Kidney (tissue), 14 donors: ENCODE measurements around the gene RNF113B. TPM values are rescaled to one million over a fixed set of nuclear protein-coding genes. Genes with fewer than 3 reads are reported as not detected.

Experiments
- DNase-seq, 5 donors: peaks; one replicate each; pipeline ENCODE4 v3.0.0-alpha.2; 2013 to 2020
- FAIRE-seq: peaks from 2 replicates; lab custom pipeline; 2012; peaks lifted over from hg19 to GRCh38; lab: Jason Lieb, UNC
- H3K27ac ChIP-seq, 2 donors: one replicate each; pipeline ENCODE4 v1.7.0; 2013; ENCODE audit warnings: low read depth in 2 of 2, low read length in 2 of 2, inconsistent platforms in 1 of 2
- H3K27me3 ChIP-seq: one replicate; pipeline ENCODE4 v1.7.1; 2013; ENCODE audit warnings: low read length, inconsistent platforms; ENCODE audit not compliant: control insufficient read depth, insufficient read depth
- H3K36me3 ChIP-seq, 3 donors: one replicate each; pipeline versions ENCODE4 v1.7.0 to v1.7.1; 2013; ENCODE audit warnings: low read length in 3 of 3, control low read depth in 1 of 3, inconsistent platforms in 1 of 3; ENCODE audit not compliant: insufficient read depth in 3 of 3, control insufficient read depth in 2 of 3
- H3K4me1 ChIP-seq, 3 donors: one replicate each; pipeline versions ENCODE4 v1.7.0 to v1.7.1; 2013; ENCODE audit warnings: low read length in 3 of 3, inconsistent platforms in 1 of 3, low read depth in 1 of 3; ENCODE audit not compliant: control insufficient read depth in 2 of 3, insufficient read depth in 2 of 3
- H3K4me3 ChIP-seq, 3 donors: one replicate each; pipeline versions ENCODE4 v1.7.0 to v1.8.1; 2013; ENCODE audit warnings: low read length in 3 of 3, control low read depth in 1 of 3, inconsistent platforms in 1 of 3
- H3K9ac ChIP-seq, 3 donors: one replicate each; pipeline versions ENCODE4 v1.7.0 to v1.7.1; 2013; ENCODE audit warnings: low read length in 3 of 3, control low read depth in 1 of 3, inconsistent platforms in 1 of 3
- H3K9me3 ChIP-seq, 3 donors: one replicate each; pipeline versions ENCODE4 v1.7.0 to v1.7.1; 2013; ENCODE audit warnings: low read length in 3 of 3, control low read depth in 1 of 3, inconsistent platforms in 1 of 3; ENCODE audit not compliant: control insufficient read depth in 2 of 3, insufficient read depth in 1 of 3
- CTCF ChIP-seq: IDR thresholded peaks from 3 replicates; pipeline ENCODE4 v1.5.1; 2012; ENCODE audit warnings: mild to moderate bottlenecking, moderate library complexity, borderline replicate concordance; ENCODE audit not compliant: insufficient read depth; ENCODE audit errors: extremely low read depth
- intact Hi-C: fragments of 100-400 bp; cut with DNase I; formaldehyde crosslinking; loops from one replicate; pipeline ENCODE4 v1.11.1; 2022
- polyA plus RNA-seq: library from polyadenylated mRNA; stranded (reverse); fragments of 350-450 nt; fragmentation: Illumina TruSeq; extraction: RNeasy Lipid Tissue Mini Kit (QIAGEN cat#74804); gene quantifications from one replicate; pipeline ENCODE4 v1.2.3, GENCODE V29; 2014; ENCODE audit warnings: low read depth, low replicate concordance; ENCODE audit not compliant: insufficient read depth
- total RNA-seq: library from RNA; stranded (reverse); fragmentation: NEBNext Ultra II Directional; extraction: Animal tissue kit (Norgen Biotek cat#: 25700); gene quantifications from one replicate; pipeline ENCODE4 v1.2.1, GENCODE V29; 2021
- donor health status: control.
- donor health status: control.
- donor health status: control.
- donor health status: control.
- donor health status: control.
- donor health status: DM: yes; HTN: yes; CAD: no.
- donor health status: Normal renal cell carcinoma (clear cell type).

The RNF113B gene
- total and polyA plus RNA-seq, 2 donors from 2014 or later = not detected

GRCh38 chr13:98212763-98213162, 35.7 kb upstream of the RNF113B start:
- FAIRE-seq = no peak
- Histone ChIP-seq H3K27me3 (no peaks in the 10 kb centered on the region), H3K9me3 (no peaks in the 10 kb centered on the region), H3K4me1 (peaks cover 9 to 31% (median 26%) of the 10 kb centered on the region in 3 donors), H3K36me3 (peaks cover 0 to 21% (median 0%) of the 10 kb centered on the region in 3 donors), H3K27ac (no peak overlapping the region), H3K9ac (no peak overlapping the region), H3K4me3 (no peak overlapping the region)
- TF ChIP-seq CTCF = no peak
- no peak for DNase-seq
- intact Hi-C loops = no loop called here

- Histone ChIP-seq H3K4me3 (no peak overlapping the region), H3K9me3 (peaks cover 0 to 9% (median 0%) of the 10 kb centered on the region in 3 donors), H3K27me3 (no peaks in the 10 kb centered on the region), H3K9ac (no peak overlapping the region), H3K27ac (peak overlapping the region in 1 of 2 donors; percentile 3), H3K36me3 (peaks cover 0 to 4% (median 0%) of the 10 kb centered on the region in 3 donors), H3K4me1 (peaks cover 2 to 14% (median 11%) of the 10 kb centered on the region in 3 donors)
- intact Hi-C loops = no loop called here
- no peak for TF ChIP-seq CTCF
- DNase-seq (no peak), FAIRE-seq (no peak)
Measured at GRCh38 chr13:98208606-98209005, 31.5 kb upstream of the RNF113B start.

- Histone ChIP-seq H3K27ac (peak overlapping the region; percentile 43 to 68), H3K9ac (no peak overlapping the region), H3K9me3 (peaks cover 0 to 9% (median 0%) of the 10 kb centered on the region in 3 donors), H3K27me3 (no peaks in the 10 kb centered on the region), H3K36me3 (no peaks in the 10 kb centered on the region), H3K4me3 (no peak overlapping the region), H3K4me1 (peaks cover 2 to 14% (median 7%) of the 10 kb centered on the region in 3 donors)
- intact Hi-C loops = no loop called here
- FAIRE-seq (no peak), DNase-seq (peak in 1 of 5 donors; percentile 78)
- no peak for TF ChIP-seq CTCF
Measured at GRCh38 chr13:98207416-98207815, 30.3 kb upstream of the RNF113B start.

- intact Hi-C loops = no loop called here
- FAIRE-seq (peak; percentile 8), DNase-seq (no peak)
- Histone ChIP-seq H3K9me3 (peaks cover 0 to 9% (median 0%) of the 10 kb centered on the region in 3 donors), H3K4me1 (peaks cover 2 to 14% (median 11%) of the 10 kb centered on the region in 3 donors), H3K27ac (peak overlapping the region; percentile 43 to 68), H3K4me3 (no peak overlapping the region), H3K9ac (no peak overlapping the region), H3K36me3 (no peaks in the 10 kb centered on the region), H3K27me3 (no peaks in the 10 kb centered on the region)
- no peak for TF ChIP-seq CTCF
Measured at GRCh38 chr13:98206946-98207345, 29.9 kb upstream of the RNF113B start.
